ENCODE results near the gene CPVL.

DNA sequence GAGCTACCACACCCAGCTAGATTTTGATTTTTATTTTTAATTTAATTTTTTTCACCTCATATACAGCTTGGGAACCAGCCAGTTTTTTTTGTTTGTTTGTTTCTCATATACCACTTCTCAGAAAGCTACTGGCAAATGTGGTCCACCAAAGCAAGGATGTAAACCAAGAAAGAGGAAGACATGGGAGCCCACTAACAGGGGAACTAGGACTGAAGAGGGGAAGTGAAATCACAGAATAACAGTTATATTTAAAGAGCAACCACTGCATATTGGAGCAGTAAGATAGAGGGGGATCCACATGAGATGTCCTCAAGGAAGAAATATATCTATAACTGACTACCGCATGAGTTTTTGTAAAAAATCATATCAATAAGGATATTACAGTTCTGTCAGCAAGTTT, 10.5 kb downstream of the CPVL start:
- TF ChIP-seq ZNF211 (tag by site-specific recombination; IDR thresholded peaks at IDR 0.05; ENCODE audit: low read depth) (no peak), CTCF (tag by site-specific recombination; IDR thresholded peaks at IDR 0.05) (no peak)

Data from HEK293 (cell line).